ENCODE data around the gene C1orf198. TPM values are rescaled to one million over a fixed set of nuclear protein-coding genes. Genes with fewer than 3 reads are reported as not detected.
A peak's percentile ranks its signal among the peaks of the same experiment; 100 is the strongest.

Gene C1orf198
- total and polyA plus RNA-seq, 2 of the 4 experiments (the other 2 are of a cell fraction) = 67.4 to 76.2 TPM

DNA sequence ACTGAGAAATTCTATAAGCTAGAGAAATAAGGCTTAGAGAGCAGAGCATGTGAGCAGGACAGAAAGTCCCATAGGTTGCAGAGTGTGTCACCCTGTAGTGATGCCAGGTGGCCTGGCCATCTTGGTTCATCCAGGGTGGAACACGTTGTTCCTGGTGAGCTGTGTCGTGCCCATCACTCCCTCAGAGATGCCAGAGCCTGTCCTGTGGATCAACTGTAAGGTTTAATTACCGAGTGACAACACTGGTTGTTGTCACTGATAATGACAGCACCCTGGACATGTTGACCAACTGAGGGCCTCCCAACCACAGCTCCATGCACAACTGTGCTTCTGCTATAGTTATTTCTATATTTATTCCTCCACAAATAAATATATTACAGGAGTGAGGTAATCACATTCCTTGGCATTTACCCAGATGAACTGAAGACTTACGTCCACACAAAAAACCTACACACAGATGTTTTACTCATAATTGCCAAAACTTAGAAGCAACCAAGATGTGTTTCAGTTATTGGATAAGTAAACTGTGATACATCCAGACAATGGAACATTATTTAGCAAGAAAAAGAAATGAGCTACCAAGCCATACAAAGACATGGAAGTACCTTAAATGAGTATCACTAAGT is 6.2 kb downstream of the C1orf198 start:
- ATAC-seq (ENCODE audit: low read depth) = no peak
- in situ Hi-C loops (cut with MboI; ENCODE audit: low sequenced_read_pairs) = loop anchor here (25.0 kb wide), 1 partner anchor 775 kb away; no protein-coding TSS in a partner anchor
- Histone ChIP-seq H3K4me1 (ENCODE audit: control insufficient read depth, insufficient read depth, low read length) (peaks cover 50% of the 10 kb centered on the region), H2BK20ac (ENCODE audit: low read depth, low read length) (no peak overlapping the region), H2AK5ac (ENCODE audit: low read depth, low read length) (peak overlapping the region; percentile 65; the same call in 1 of the 2 replicates), H2AFZ (replicated peaks; ENCODE audit: low read length, poor library complexity) (no peak overlapping the region), H2BK15ac (ENCODE audit: low read depth, low read length) (0 out of 3 replicates have a peak overlapping the region, but pooled peaks have one; percentile 30), H3K23ac (ENCODE audit: low read depth, low read length) (no peak overlapping the region), H3K56ac (ENCODE audit: extremely low read depth, insufficient read depth, low read length) (no peak overlapping the region), H3K79me1 (ENCODE audit: low read depth in 1 of 2, low read length in 2 of 2) (peaks cover 21 to 88% of the 10 kb centered on the region in 2 experiments), H3K27ac (ENCODE audit: insufficient read depth, low read length) (peak overlapping the region; percentile 6; the same call in 1 of the 2 replicates), H4K20me1 (ENCODE audit: insufficient read depth, low read length) (peaks cover 86% of the 10 kb centered on the region), H3K4me3 (ENCODE audit: insufficient read depth, low read depth, low read length) (no peak overlapping the region), H2BK5ac (ENCODE audit: low read depth, low read length, poor library complexity, severe bottlenecking) (peak overlapping the region; percentile 27), H3K14ac (replicated peaks; ENCODE audit: low read depth, low read length) (no peak overlapping the region), H2AK9ac (replicated peaks; ENCODE audit: low read depth, low read length, poor library complexity) (no peak overlapping the region), H3K4ac (ENCODE audit: low read depth, low read length) (peak overlapping the region; percentile 3; the same call in 1 of the 2 replicates), H3K27me3 (ENCODE audit: control insufficient read depth, insufficient read depth, low read length) (no peaks in the 10 kb centered on the region), H3K9ac (ENCODE audit: low read depth, low read length) (no peak overlapping the region), H4K5ac (ENCODE audit: low read depth, low read length) (no peak overlapping the region), H3K9me1 (ENCODE audit: insufficient read depth, low read length) (peaks cover 42% of the 10 kb centered on the region), H3K36me3 (ENCODE audit: control insufficient read depth, insufficient read depth, low read length) (peaks cover 14% of the 10 kb centered on the region), H3K4me2 (ENCODE audit: low read depth, low read length) (no peak overlapping the region), H4K91ac (ENCODE audit: insufficient read depth, low read depth, low read length) (no peak overlapping the region), H3K9me3 (ENCODE audit: control insufficient read depth, insufficient read depth, low read length) (no peaks in the 10 kb centered on the region), H4K8ac (ENCODE audit: low read depth in 2 of 2, low read length in 2 of 2) (no peak overlapping the region), H3K18ac (ENCODE audit: low read depth, low read length) (no peak overlapping the region; the same call in 1 of the 2 replicates), H2BK120ac (ENCODE audit: low read depth, low read length) (no peak overlapping the region)
- ChIA-PET CTCF (interaction anchor here (0.9 kb wide), 1 partner anchor 28 kb away, joined by 3 read pairs; no protein-coding TSS in a partner anchor), POLR2A (ENCODE audit: unreplicated experiment) (no interaction called here)
- no TSS peak for BruUV-seq (replicated peaks)
- intact Hi-C loops (cut with micrococcal nuclease) = no loop called here
- no CpG with 5 or more reads among the region's 4 CpGs for WGBS, 2 experiments (ENCODE audit: extremely low coverage in 2 of 2, insufficient read length in 1 of 2)
- peak; percentile 89 for DNase-seq
- TF ChIP-seq RAD21 (IDR thresholded peaks at IDR 0.05; ENCODE audit: low read length) (no peak), POLR2A (IDR thresholded peaks at IDR 0.05; ENCODE audit: low read depth, low read length) (no peak), MAFK (IDR thresholded peaks at IDR 0.05; ENCODE audit: low read depth, low read length) (no peak), NFE2L2 (IDR thresholded peaks at IDR 0.05; ENCODE audit: low read depth, low read length) (no peak)
- TF ChIP-seq, protein P1, sequence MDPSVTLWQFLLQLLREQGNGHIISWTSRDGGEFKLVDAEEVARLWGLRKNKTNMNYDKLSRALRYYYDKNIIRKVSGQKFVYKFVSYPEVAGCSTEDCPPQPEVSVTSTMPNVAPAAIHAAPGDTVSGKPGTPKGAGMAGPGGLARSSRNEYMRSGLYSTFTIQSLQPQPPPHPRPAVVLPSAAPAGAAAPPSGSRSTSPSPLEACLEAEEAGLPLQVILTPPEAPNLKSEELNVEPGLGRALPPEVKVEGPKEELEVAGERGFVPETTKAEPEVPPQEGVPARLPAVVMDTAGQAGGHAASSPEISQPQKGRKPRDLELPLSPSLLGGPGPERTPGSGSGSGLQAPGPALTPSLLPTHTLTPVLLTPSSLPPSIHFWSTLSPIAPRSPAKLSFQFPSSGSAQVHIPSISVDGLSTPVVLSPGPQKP (IDR thresholded peaks at IDR 0.05; ENCODE audit: borderline replicate concordance, low read depth, low read length) = no peak
- TF ChIP-seq, protein P2, sequence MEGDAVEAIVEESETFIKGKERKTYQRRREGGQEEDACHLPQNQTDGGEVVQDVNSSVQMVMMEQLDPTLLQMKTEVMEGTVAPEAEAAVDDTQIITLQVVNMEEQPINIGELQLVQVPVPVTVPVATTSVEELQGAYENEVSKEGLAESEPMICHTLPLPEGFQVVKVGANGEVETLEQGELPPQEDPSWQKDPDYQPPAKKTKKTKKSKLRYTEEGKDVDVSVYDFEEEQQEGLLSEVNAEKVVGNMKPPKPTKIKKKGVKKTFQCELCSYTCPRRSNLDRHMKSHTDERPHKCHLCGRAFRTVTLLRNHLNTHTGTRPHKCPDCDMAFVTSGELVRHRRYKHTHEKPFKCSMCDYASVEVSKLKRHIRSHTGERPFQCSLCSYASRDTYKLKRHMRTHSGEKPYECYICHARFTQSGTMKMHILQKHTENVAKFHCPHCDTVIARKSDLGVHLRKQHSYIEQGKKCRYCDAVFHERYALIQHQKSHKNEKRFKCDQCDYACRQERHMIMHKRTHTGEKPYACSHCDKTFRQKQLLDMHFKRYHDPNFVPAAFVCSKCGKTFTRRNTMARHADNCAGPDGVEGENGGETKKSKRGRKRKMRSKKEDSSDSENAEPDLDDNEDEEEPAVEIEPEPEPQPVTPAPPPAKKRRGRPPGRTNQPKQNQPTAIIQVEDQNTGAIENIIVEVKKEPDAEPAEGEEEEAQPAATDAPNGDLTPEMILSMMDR (conservative IDR thresholded peaks at IDR 0.05; ENCODE audit: low read depth, low read length) = no peak
- TF ChIP-seq, protein P3, sequence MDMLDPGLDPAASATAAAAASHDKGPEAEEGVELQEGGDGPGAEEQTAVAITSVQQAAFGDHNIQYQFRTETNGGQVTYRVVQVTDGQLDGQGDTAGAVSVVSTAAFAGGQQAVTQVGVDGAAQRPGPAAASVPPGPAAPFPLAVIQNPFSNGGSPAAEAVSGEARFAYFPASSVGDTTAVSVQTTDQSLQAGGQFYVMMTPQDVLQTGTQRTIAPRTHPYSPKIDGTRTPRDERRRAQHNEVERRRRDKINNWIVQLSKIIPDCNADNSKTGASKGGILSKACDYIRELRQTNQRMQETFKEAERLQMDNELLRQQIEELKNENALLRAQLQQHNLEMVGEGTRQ (IDR thresholded peaks at IDR 0.05; ENCODE audit: low read depth, low read length) = no peak
- dilution Hi-C loops (cut with HindIII; ENCODE audit: low sequenced_read_pairs, unreplicated experiment) = no loop called here

All from IMR-90 (cell line).